Dedifferentiated amniotic fluid mesenchymal stem cell (primary cell): ENCODE results near the gene SPAG4.
A peak's percentile ranks its signal among the peaks of the same experiment; 100 is the strongest.

Source experiments
- DNase-seq: peaks from one replicate; pipeline ENCODE4 v3.0.0-alpha.2; 2016; ENCODE audit errors: extremely low spot score

Gene SPAG4

GRCh38 chr20:35599776-35600120 is 15.9 kb upstream of the SPAG4 start:
- DNase-seq, result no peak

GRCh38 chr20:35600176-35600992 is 15.2 kb upstream of the SPAG4 start:
- no peak for DNase-seq

DNA sequence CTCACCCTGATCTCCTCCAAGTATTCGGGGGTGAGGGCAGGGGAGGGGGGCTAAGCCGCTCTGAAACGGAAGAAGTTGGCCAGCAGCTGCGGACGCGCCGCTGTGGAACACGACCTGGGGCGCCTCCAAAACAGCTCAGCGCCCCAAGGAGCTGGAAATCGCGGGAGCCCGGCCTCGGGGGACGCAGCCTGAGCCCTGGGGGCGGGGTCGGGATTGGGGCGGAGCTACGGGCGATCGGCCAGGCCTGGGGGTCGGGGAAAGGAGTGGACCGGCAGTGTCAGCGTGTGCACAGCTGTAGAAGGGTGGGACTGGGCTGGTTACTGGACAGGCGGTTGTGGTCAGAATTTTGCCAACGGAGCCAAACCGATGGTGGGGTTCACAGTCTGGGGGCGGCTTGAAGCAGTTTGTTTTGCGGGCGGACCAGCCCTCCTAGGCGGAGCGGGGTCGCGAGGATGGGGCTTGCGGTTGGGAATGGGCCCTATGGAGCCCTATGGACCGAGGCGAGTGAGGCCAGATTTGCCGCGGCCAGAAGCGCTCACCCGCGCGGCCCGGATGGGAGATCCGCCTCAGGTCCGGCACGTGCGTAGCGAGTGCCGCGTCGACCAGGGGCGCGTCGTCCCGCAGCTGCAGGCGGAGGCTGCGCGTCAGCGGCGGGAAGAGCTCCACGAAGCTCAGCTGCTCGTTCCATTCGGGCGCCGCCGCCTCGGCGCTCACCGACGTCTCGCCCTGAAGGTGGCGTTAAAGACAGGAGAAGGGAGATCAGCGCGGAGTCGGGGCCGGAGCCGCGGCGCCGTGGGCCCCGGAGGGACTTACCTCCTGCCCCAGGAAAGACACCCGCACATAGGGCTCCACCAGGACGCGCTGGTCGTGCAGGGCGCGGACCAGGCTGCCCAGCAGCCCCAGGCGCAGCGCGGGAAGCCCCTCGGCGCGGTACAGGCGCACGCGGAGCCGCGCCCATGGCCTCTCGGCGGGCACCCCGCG is 14.3 kb upstream of the SPAG4 start:
- peak; percentile 34 for DNase-seq

GRCh38 chr20:35601990-35602389 is 13.6 kb upstream of the SPAG4 start:
- no peak for DNase-seq

GRCh38 chr20:35602851-35603495 is 12.7 kb upstream of the SPAG4 start:
- no peak for DNase-seq

DNA sequence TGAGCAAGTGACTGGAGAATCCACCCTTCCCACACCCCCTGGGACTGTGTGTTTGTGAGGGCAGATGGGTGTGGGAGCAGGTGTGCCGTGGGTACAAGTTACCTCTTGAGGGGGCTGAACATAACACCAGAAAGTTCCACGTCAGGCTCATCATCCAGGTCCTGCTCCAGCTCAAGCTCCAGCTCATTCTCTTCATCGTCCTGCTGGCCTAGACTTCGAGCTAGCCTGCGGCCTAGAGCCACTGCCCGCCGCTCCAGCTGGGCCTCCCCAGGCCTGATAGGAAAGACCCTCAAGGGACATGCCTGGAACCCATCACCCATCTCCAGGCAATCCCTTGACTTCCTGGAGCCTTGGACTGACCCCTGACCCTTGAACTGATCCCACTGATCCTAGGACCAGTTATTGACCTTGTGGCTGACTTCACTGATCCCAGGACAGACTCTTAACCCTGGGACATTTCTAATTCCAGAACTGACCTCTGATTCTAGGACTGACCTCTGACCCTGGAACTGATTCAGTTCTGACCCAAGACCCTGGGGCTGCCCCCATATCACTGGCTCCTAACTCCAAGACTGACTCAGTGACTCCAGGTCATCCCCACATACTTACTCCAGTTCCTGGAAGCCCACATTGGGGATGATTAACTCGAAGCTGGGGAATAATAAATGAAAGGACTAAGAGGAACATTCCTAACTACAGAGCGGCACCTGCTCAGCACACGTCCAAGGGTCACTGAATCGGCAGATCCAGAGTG is 11.8 kb upstream of the SPAG4 start:
- DNase-seq, result no peak

- no peak for DNase-seq
These were observed 11.2 kb upstream of the SPAG4 start for GRCh38 chr20:35604449-35604747.

- no peak for DNase-seq
These were observed 9.5 kb upstream of the SPAG4 start for GRCh38 chr20:35606127-35606526.

- no peak for DNase-seq
These were observed 8.5 kb upstream of the SPAG4 start for GRCh38 chr20:35607003-35607735.

DNA sequence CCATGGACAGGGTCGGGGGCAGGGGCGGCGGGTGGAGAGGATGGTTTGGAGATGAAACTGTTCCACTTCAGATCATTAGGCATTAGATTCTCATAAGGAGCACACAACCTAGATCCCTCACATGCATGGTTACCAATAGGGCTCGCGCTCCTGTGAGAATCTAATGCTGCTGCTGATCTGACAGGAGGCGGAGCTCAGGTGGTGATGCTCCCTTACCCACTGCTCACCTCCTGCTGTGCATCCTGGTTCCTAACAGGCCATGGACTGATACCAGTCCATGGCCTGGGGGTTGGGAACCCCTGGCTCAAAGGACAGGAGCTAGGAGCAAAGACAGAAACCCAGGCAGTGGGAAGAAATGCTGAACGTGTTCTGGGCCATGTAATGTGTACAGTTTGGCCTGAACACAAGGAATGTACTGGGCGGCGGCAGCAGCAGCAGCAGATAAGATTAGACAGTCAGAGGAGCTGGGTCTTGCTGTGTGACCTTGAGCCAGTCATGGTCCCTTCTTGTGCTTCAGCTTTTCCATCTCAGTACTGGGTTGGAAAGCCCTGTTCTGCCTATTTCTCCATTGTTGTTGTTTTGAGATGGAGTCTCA is 4.7 kb upstream of the SPAG4 start:
- DNase-seq, result no peak

DNA sequence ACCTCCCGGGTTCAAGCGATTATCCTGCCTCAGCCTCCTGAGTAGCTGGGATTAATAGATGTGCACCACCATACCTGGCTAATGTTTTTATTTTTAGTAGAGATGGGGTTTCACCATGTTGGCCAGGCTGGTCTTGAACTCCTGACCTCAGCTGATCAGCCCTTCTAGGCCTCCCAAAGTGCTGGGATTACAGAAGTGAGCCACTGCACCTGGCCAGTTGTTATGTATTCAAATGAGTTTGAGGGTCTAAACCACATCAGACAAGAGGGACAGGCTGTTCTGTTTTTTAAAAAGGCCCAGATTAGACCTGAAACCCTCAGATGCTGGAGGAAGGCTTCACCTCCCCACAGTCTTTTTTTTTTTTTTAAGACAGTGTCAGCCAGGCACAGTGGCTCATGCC is 4.1 kb upstream of the SPAG4 start:
- no peak for DNase-seq

GRCh38 chr20:35616465-35617396 is 1.1 kb downstream of the SPAG4 start:
- DNase-seq, result peak; percentile 57

- DNase-seq, result no peak
These were observed 2.0 kb downstream of the SPAG4 start for GRCh38 chr20:35617397-35618262.

GRCh38 chr20:35618263-35619131 is 2.9 kb downstream of the SPAG4 start:
- DNase-seq, result no peak

- DNase-seq, result no peak
These were observed 3.8 kb downstream of the SPAG4 start for GRCh38 chr20:35619196-35620095.

DNA sequence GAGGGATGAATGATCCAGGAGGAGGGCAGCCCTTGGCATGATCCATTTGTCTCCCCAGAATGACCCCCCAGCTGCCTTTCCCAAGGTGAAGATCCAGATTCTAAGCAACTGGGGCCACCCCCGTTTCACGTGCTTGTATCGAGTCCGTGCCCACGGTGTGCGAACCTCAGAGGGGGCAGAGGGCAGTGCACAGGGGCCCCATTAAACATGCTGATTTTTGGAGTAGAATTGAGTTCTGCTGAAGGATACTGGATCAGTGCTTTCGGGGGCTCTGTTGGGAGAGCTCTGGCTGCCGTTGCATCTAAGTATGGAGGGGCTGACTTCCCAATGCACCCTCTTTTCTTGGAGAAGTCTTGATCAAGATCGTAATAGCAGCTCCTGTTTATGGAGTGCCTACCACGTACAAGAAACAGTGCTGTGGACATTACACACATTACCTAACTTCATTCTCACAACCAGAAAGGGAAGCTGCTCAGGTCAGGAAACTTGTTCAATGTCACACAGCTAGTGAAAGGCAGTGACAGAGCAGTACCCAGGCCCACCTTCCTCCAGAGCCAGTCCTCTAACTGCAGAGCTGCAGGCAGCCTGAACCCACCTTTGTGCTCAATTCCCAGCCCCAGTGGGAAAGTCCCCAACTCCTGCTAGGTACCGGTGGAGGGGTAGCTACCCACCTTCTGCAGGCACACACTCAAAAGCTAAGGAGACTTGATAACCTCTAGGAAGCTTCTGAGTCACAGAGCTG is 5.4 kb downstream of the SPAG4 start:
- no peak for DNase-seq
